GM12892 (cell line): ENCODE measurements around the gene ROPN1L.

Experiments
- DNase-seq: peaks from one replicate; pipeline ENCODE4 v3.0.0; 2011; ENCODE audit not compliant: insufficient read length
- FAIRE-seq: peaks from 2 replicates; lab custom pipeline; 2011; peaks lifted over from hg19 to GRCh38; lab: Jason Lieb, UNC
- POLR2A ChIP-seq: IDR thresholded peaks from 2 replicates; pipeline ENCODE4 v1.6.1; 2011; ENCODE audit warnings: low read depth, low read length, control low read depth
- POLR2AphosphoS5 ChIP-seq: IDR thresholded peaks from 2 replicates; pipeline ENCODE4 v1.6.1; 2011; ENCODE audit warnings: low read depth, low read length, control low read depth
- TAF1 ChIP-seq: IDR thresholded peaks from 2 replicates; pipeline ENCODE4 v1.6.1; 2011; ENCODE audit warnings: low read depth, mild to moderate bottlenecking, control low read depth, low read length, borderline replicate concordance

ROPN1L gene

GRCh38 chr5:10499776-10500175, 58.1 kb downstream of the ROPN1L start:
- TF ChIP-seq TAF1 (no peak), POLR2A (no peak), POLR2AphosphoS5 (no peak)
- DNase-seq (no peak), FAIRE-seq (no peak)

- DNase-seq = no peak
- no peak for TF ChIP-seq TAF1
- TF ChIP-seq POLR2A = no peak
- TF ChIP-seq POLR2AphosphoS5 = no peak
- FAIRE-seq = no peak
Observed at GRCh38 chr5:10500669-10501068, 59.0 kb downstream of the ROPN1L start.

GRCh38 chr5:10501554-10502075, 59.9 kb downstream of the ROPN1L start:
- TF ChIP-seq POLR2AphosphoS5 (no peak), POLR2A (no peak), TAF1 (no peak)
- FAIRE-seq = no peak
- DNase-seq = no peak

GRCh38 chr5:10502130-10502529, 60.5 kb downstream of the ROPN1L start:
- no peak for TF ChIP-seq POLR2A
- TF ChIP-seq TAF1 = no peak
- DNase-seq = no peak
- FAIRE-seq = no peak

GRCh38 chr5:10502578-10502977, 60.9 kb downstream of the ROPN1L start:
- TF ChIP-seq POLR2AphosphoS5 (no peak), POLR2A (no peak), TAF1 (no peak)
- DNase-seq = no peak
- FAIRE-seq = no peak

- DNase-seq (no peak), FAIRE-seq (no peak)
- TF ChIP-seq POLR2A (no peak), TAF1 (no peak), POLR2AphosphoS5 (no peak)
Observed at GRCh38 chr5:10503321-10503720, 61.6 kb downstream of the ROPN1L start.

- TF ChIP-seq POLR2A (no peak), POLR2AphosphoS5 (no peak), TAF1 (no peak)
- no peak for FAIRE-seq
- DNase-seq = no peak
Observed at GRCh38 chr5:10503997-10504793, 62.5 kb downstream of the ROPN1L start.

- FAIRE-seq = no peak
- TF ChIP-seq POLR2A = no peak
- no peak for TF ChIP-seq POLR2AphosphoS5
- no peak for TF ChIP-seq TAF1
- DNase-seq = no peak
Observed at GRCh38 chr5:10505517-10506095, 63.9 kb downstream of the ROPN1L start.

GRCh38 chr5:10506535-10506934, 64.9 kb downstream of the ROPN1L start:
- TF ChIP-seq POLR2A = no peak
- no peak for TF ChIP-seq POLR2AphosphoS5
- TF ChIP-seq TAF1 = no peak
- FAIRE-seq (no peak), DNase-seq (no peak)

GRCh38 chr5:10507575-10508096, 66.0 kb downstream of the ROPN1L start:
- FAIRE-seq (no peak), DNase-seq (no peak)
- TF ChIP-seq TAF1 = no peak
- TF ChIP-seq POLR2AphosphoS5 = no peak
- TF ChIP-seq POLR2A = no peak

- DNase-seq = no peak
- no peak for TF ChIP-seq TAF1
- no peak for TF ChIP-seq POLR2A
- TF ChIP-seq POLR2AphosphoS5 = no peak
- FAIRE-seq = no peak
Observed at GRCh38 chr5:10509575-10509974, 67.9 kb downstream of the ROPN1L start.
